CD4-positive, alpha-beta T cell treated with Interleukin-15 for 4 hours (primary cell): ENCODE data around the gene C17orf75.

Experiments used
- DNase-seq: peaks from one replicate; pipeline ENCODE4 v3.0.0-alpha.2; 2020; ENCODE audit warnings: low spot score

The C17orf75 gene

GRCh38 chr17:32302860-32303649 is 38.9 kb downstream of the C17orf75 start:
- no peak for DNase-seq

- no peak for DNase-seq
Observed at GRCh38 chr17:32302037-32302436, 39.9 kb downstream of the C17orf75 start.

GRCh38 chr17:32299580-32300164 is 42.3 kb downstream of the C17orf75 start:
- no peak for DNase-seq

GRCh38 chr17:32298721-32299579 is 43.0 kb downstream of the C17orf75 start:
- no peak for DNase-seq

GRCh38 chr17:32298298-32298697 is 43.7 kb downstream of the C17orf75 start:
- no peak for DNase-seq

- no peak for DNase-seq
Observed at GRCh38 chr17:32297860-32298259, 44.1 kb downstream of the C17orf75 start.

GRCh38 chr17:32297424-32297823 is 44.5 kb downstream of the C17orf75 start:
- DNase-seq: no peak

- DNase-seq: no peak
Observed at GRCh38 chr17:32292094-32292493, 49.9 kb downstream of the C17orf75 start.

- DNase-seq: no peak
Observed at GRCh38 chr17:32289471-32290070, 52.4 kb downstream of the C17orf75 start.

- DNase-seq: no peak
Observed at GRCh38 chr17:32288615-32289014, 53.4 kb downstream of the C17orf75 start.

GRCh38 chr17:32287804-32288511 is 54.0 kb downstream of the C17orf75 start:
- DNase-seq: no peak

- DNase-seq: no peak
Observed at GRCh38 chr17:32286518-32286900, 55.5 kb downstream of the C17orf75 start.

GRCh38 chr17:32285746-32286517 is 56.0 kb downstream of the C17orf75 start:
- no peak for DNase-seq

- DNase-seq: no peak
Observed at GRCh38 chr17:32285306-32285705, 56.7 kb downstream of the C17orf75 start.

GRCh38 chr17:32283745-32284201 is 58.2 kb downstream of the C17orf75 start:
- no peak for DNase-seq

GRCh38 chr17:32281011-32281451 is 60.9 kb downstream of the C17orf75 start:
- DNase-seq: no peak

GRCh38 chr17:32279891-32280716 is 61.9 kb downstream of the C17orf75 start:
- no peak for DNase-seq

- DNase-seq: no peak
Observed at GRCh38 chr17:32278815-32279214, 63.2 kb downstream of the C17orf75 start.
